Left cardiac atrium (tissue), 4 donors: ENCODE measurements around the gene PDE3A. TPM values are rescaled to one million over a fixed set of nuclear protein-coding genes. Genes with fewer than 3 reads are reported as not detected.
A peak's percentile ranks its signal among the peaks of the same experiment; 100 is the strongest.
"Not testable (repeated sequence)": the region's sequence is repeated elsewhere in the genome, so short reads cannot be mapped to it uniquely, and the experiment has no call there.

ENCODE experiments used
- ATAC-seq, 2 donors: fragments of 200-7000 bp; cut with Tn5 transposase; one replicate each; pipeline ENCODE4 v1.9.1; 2020; ENCODE audit warnings: mild to moderate bottlenecking in 2 of 2, moderate library complexity in 2 of 2
- DNase-seq: peaks from one replicate; pipeline ENCODE4 v3.0.0-alpha.2; 2020
- intact Hi-C, 2 donors: fragments of 100-400 bp; cut with DNase I; formaldehyde crosslinking; loops; one replicate each; pipeline versions ENCODE4 v1.14.1 to v1.15.1; 2022 to 2023
- total RNA-seq, 2 donors: library from RNA; stranded (reverse); fragmentation: NEBNext Ultra II Directional; extraction: Animal tissue kit (Norgen Biotek cat#: 25700); gene quantifications; one replicate each; pipeline ENCODE4 v1.2.1, GENCODE V29; 2021
- donor health status: DM: no; HTN: yes; CAD: no.
- donor health status: DM: no; HTN: yes; CAD: no; lungs with severe emphysema.
- donor health status: DM: yes; HTN: yes; CAD: no.
- donor health status: Dilated cardiomyopathy.

PDE3A gene
- total RNA-seq, 2 donors from 2014 or later: 66.8 to 157 TPM

- intact Hi-C loops: no loop called here
- peak in 1 of 2 donors; percentile 53 for ATAC-seq
- no peak for DNase-seq
These were observed 192.6 kb downstream of the PDE3A start for GRCh38 chr12:20560935-20561334.

DNA sequence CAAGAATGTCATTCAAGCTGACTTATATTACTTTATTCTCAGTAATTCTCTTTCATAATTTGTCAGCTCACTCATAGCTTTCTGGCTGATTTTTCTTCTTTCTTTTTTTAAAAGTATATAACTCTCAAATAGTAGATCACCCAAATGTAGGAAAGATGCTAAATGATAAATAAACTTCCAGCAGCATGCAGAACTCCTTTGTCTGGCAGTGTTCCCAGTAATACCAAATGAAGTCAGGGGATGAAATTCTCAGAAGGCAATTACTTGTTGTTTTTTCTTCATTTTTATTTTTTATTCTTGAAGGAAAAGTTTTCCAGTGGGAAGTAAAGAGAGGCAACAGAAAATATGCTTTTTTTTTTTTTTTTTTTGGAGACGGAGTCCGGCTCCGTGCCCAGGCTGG, 193.5 kb downstream of the PDE3A start:
- intact Hi-C loops: no loop called here
- ATAC-seq (no peak), DNase-seq (no peak)

- intact Hi-C loops: no loop called here
- ATAC-seq (no peak), DNase-seq (no peak)
These were observed 199.1 kb downstream of the PDE3A start for GRCh38 chr12:20567413-20567812.

GRCh38 chr12:20572451-20572850, 204.1 kb downstream of the PDE3A start:
- no peak for ATAC-seq
- no peak for DNase-seq
- intact Hi-C loops: no loop called here

GRCh38 chr12:20576528-20576927, 208.2 kb downstream of the PDE3A start:
- no peak for DNase-seq
- intact Hi-C loops: no loop called here
- ATAC-seq: no peak

DNA sequence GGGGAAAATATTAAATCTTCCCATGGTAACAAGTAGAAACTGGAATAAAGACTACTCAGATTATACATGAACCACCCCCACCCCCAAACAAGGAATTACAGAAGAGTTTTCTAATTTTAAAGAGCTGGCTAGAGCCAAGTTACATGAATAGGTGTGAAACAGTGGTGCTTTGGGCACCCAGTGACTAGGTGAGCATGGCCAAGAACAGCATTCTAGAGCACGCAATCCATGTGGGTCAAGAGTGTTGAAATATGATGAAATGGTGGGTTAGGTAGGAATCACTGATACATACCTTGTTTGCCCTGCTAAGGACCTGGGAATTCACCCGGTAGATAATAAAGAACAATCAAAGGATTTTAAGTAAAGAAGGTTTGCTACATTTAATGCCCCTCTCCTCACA, 208.7 kb downstream of the PDE3A start:
- ATAC-seq (no peak), DNase-seq (no peak)
- intact Hi-C loops: no loop called here

- DNase-seq (no peak), ATAC-seq (no peak)
- intact Hi-C loops: no loop called here
These were observed 209.8 kb downstream of the PDE3A start for GRCh38 chr12:20578142-20578541.

- ATAC-seq: no peak
- intact Hi-C loops: no loop called here
- no peak for DNase-seq
These were observed 216.8 kb downstream of the PDE3A start for GRCh38 chr12:20585055-20585625.

DNA sequence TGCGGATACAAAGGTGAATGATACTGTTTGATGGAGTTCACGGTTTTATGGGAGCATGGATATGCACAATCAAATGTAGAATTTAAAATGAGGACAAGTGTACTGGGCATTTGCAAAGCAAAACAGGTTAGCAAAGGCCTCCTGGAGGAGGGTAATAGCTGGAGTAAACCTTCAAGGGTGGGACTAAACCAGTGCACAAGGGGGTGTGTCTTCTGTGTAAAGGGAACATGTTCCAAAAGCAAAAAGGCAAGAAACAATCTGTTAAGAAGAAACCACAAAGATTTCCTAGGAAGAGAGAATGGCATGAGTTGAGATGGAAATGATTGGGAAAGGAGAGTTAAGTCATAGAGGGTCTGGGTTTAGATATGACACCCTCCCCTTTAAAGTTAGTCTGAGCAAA, 217.6 kb downstream of the PDE3A start:
- DNase-seq (no peak), ATAC-seq (no peak)
- intact Hi-C loops: no loop called here

- intact Hi-C loops: no loop called here
- DNase-seq (no peak), ATAC-seq (peak; percentile 19 to 37)
These were observed 219.7 kb downstream of the PDE3A start for GRCh38 chr12:20588042-20588441.

DNA sequence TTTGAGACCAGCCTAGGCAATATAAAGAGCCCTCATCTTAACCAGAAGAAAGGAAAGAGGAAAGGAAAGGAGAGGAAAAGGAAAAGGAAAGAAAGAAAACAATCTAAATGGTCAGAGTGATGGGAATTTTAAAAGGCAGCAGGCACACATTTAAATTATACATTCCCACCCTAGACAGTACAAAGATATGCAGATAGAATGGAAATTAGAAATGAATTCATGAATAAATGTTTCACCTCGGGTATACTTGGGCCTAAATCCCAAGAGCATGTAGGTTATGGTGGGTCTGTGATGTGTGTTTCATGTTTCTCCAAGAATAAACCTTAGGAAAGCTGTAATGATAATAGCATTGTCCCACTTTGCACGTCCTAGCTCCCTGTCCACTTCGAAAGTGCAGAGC, 222.2 kb downstream of the PDE3A start:
- intact Hi-C loops: loop anchor here in 1 of 2 donors (10.0 kb wide), 1 partner anchor 126 kb away; no protein-coding TSS in a partner anchor
- DNase-seq (no peak), ATAC-seq (no peak)

- intact Hi-C loops: loop anchor here in 1 of 2 donors (10.0 kb wide), 1 partner anchor 128 kb away; no protein-coding TSS in a partner anchor
- DNase-seq (no peak), ATAC-seq (no peak)
These were observed 224.2 kb downstream of the PDE3A start for GRCh38 chr12:20592556-20592955.

- no peak for DNase-seq
- intact Hi-C loops: loop anchor here in 1 of 2 donors (10.0 kb wide), 1 partner anchor 129 kb away; no protein-coding TSS in a partner anchor
- no peak for ATAC-seq
These were observed 225.3 kb downstream of the PDE3A start for GRCh38 chr12:20593611-20594010.

GRCh38 chr12:20596061-20596460, 227.7 kb downstream of the PDE3A start:
- no peak for ATAC-seq
- intact Hi-C loops: loop anchor here in 1 of 2 donors (10.0 kb wide), 1 partner anchor 131 kb away; no protein-coding TSS in a partner anchor

GRCh38 chr12:20599757-20600156, 231.4 kb downstream of the PDE3A start:
- intact Hi-C loops: loop anchor here in 1 of 2 donors (10.0 kb wide), 2 partner anchors 135 to 225 kb away; no protein-coding TSS in a partner anchor
- DNase-seq (no peak), ATAC-seq (no peak)

More at GRCh38 chr12:20596061-20596460, 227.7 kb downstream of the PDE3A start:
- DNase-seq: no peak

GRCh38 chr12:20601668-20602280, 233.4 kb downstream of the PDE3A start:
- ATAC-seq: peak in 1 of 2 donors; percentile 54
- intact Hi-C loops: loop anchor here in 1 of 2 donors (10.0 kb wide), 1 partner anchor 227 kb away; no protein-coding TSS in a partner anchor

GRCh38 chr12:20602641-20603391, 234.5 kb downstream of the PDE3A start:
- no peak for DNase-seq
- intact Hi-C loops: loop anchor here in 1 of 2 donors (10.0 kb wide), 1 partner anchor 228 kb away; no protein-coding TSS in a partner anchor
- peak in 1 of 2 donors; percentile 67 for ATAC-seq

More at GRCh38 chr12:20601668-20602280, 233.4 kb downstream of the PDE3A start:
- DNase-seq: no peak

- DNase-seq (no peak), ATAC-seq (no peak)
- intact Hi-C loops: loop anchor here in 1 of 2 donors (10.0 kb wide), 1 partner anchor 230 kb away; no protein-coding TSS in a partner anchor
These were observed 236.2 kb downstream of the PDE3A start for GRCh38 chr12:20604408-20605067.

DNA sequence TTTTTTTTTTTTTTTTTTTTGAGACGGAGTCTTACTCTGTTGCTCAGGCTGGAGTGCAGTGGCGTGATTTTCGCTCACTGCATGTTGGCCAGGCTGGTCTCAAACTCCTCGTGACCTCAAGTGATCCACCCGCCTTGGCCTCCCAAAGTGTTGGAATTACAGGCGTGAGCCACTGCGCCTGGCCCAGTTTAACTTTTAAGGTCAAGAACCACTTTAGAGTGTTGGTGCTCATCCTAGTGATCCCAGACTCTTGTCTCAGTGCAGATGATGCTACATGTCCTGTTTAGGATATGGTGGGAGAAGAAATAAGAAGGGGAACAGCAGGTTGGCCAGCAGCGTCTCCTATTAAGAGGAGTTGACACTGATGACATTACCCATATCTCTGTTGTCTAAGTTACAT, 246.7 kb downstream of the PDE3A start:
- intact Hi-C loops: not testable (repeated sequence)
- ATAC-seq: peak; percentile 57 to 67
- DNase-seq: peak; percentile 23
